GM12801 (cell line): ENCODE measurements around the gene PRIMPOL.

Source experiments
- CTCF ChIP-seq: IDR thresholded peaks from one replicate; pipeline ENCODE4 v1.5.1; 2011; ENCODE audit warnings: control low read depth; ENCODE audit not compliant: insufficient read length; ENCODE audit errors: extremely low read depth

Gene PRIMPOL

GRCh38 chr4:184636897-184637296 is 12.6 kb upstream of the PRIMPOL start:
- TF ChIP-seq CTCF, result no peak

- TF ChIP-seq CTCF, result no peak
These were observed 8.5 kb upstream of the PRIMPOL start for GRCh38 chr4:184641022-184641421.

- no peak for TF ChIP-seq CTCF
These were observed 8.1 kb upstream of the PRIMPOL start for GRCh38 chr4:184641451-184641850.

GRCh38 chr4:184643731-184644130 is 5.8 kb upstream of the PRIMPOL start:
- no peak for TF ChIP-seq CTCF

GRCh38 chr4:184644553-184645307 is 4.8 kb upstream of the PRIMPOL start:
- no peak for TF ChIP-seq CTCF

- TF ChIP-seq CTCF, result no peak
These were observed 3.5 kb upstream of the PRIMPOL start for GRCh38 chr4:184645904-184646610.

GRCh38 chr4:184647266-184648053 is 2.1 kb upstream of the PRIMPOL start:
- no peak for TF ChIP-seq CTCF
